Adrenal gland (tissue), 12 donors: ENCODE measurements around the gene EVI5L. TPM values are rescaled to one million over a fixed set of nuclear protein-coding genes. Genes with fewer than 3 reads are reported as not detected.
"Not testable (repeated sequence)": the region's sequence is repeated elsewhere in the genome, so short reads cannot be mapped to it uniquely, and the experiment has no call there.

ENCODE experiments used
- DNase-seq, 7 donors: peaks; one replicate each; pipeline ENCODE4 v3.0.0-alpha.2; 2019 to 2020
- H3K27ac ChIP-seq, 5 donors: fragments of 200-600 bp; sonication (generic) in 4 of 5; 1 replicate in 3 of 5; 2 replicates in 2 of 5; pipeline versions ENCODE4 v1.5.1 to v1.8.0; 2016 to 2020; ENCODE audit warnings: mild to moderate bottlenecking in 1 of 5
- H3K27me3 ChIP-seq: fragments of 200-600 bp; 2 replicates; pipeline ENCODE4 v1.8.0; 2021
- H3K36me3 ChIP-seq, 2 donors: fragments of 200-600 bp; replicated peaks in 1 of 2; 1 replicate in 1 of 2; 2 replicates in 1 of 2; pipeline versions ENCODE4 v1.5.1 to v1.8.0; 2018 to 2022
- H3K4me1 ChIP-seq, 2 donors: fragments of 200-600 bp; replicated peaks in 1 of 2; 1 replicate in 1 of 2; 2 replicates in 1 of 2; pipeline versions ENCODE4 v1.5.1 to v1.8.0; 2018 to 2021
- H3K4me3 ChIP-seq, 4 donors: fragments of 200-600 bp; sonication (generic) in 3 of 4; one replicate each; pipeline ENCODE4 v1.5.1; 2016 to 2018
- H3K9me3 ChIP-seq, 3 donors: fragments of 200-600 bp; sonication (generic) in 1 of 3; replicated peaks in 1 of 3; 1 replicate in 2 of 3; 2 replicates in 1 of 3; pipeline versions ENCODE4 v1.5.1 to v1.8.0; 2016 to 2021
- POLR2A ChIP-seq, 2 donors: fragments of 450-650 bp; IDR thresholded peaks; one replicate each; pipeline ENCODE4 v1.6.1; 2017; ENCODE audit warnings: antibody characterized with exemption in 2 of 2, mild to moderate bottlenecking in 2 of 2, moderate library complexity in 1 of 2
- WGBS, 4 donors: extraction: QIAGEN DNeasy Blood & Tissue Kit in 2 of 4; methylation state at CpG; one replicate each; pipeline versions ENCODE4 v1.1.5 to v1.1.7; 2013 to 2017; 5-methylcytosine and 5-hydroxymethylcytosine counted together
- intact Hi-C, 2 donors: fragments of 100-400 bp; cut with DNase I; formaldehyde crosslinking; loops; one replicate each; pipeline versions ENCODE4 v1.14.1 to v1.15.0; 2022 to 2023
- polyA plus RNA-seq, 3 donors: library from polyadenylated mRNA; stranded (reverse); fragments of 200-250 nt in 2 of 3; fragments of 350-450 nt in 1 of 3; fragmentation: Illumina TruSeq in 1 of 3; extraction: RNeasy Lipid Tissue Mini Kit (QIAGEN cat#74804) in 1 of 3; gene quantifications; one replicate each; pipeline ENCODE4 v1.2.3, GENCODE V29; 2013 to 2014
- total RNA-seq, 9 donors: library from RNA; depleted of rRNA in 4 of 9; stranded (reverse); fragments of >200 nt in 4 of 9; fragments of 120-200 nt in 1 of 9; fragmentation: NEBNext Ultra II Directional in 1 of 9; extraction: Animal tissue kit (Norgen Biotek cat#: 25700) in 1 of 9; gene quantifications; one replicate each; pipeline versions ENCODE4 v1.1.0 to v1.2.4, GENCODE V29; 2013 to 2023
- TF ChIP-seq, protein P1 (sequence below), 6 experiments: fragments of 450-650 bp in 4 of 6; fragments of 200-600 bp in 2 of 6; sonication (generic) in 1 of 6; IDR thresholded peaks; 1 replicate in 5 of 6; 2 replicates in 1 of 6; pipeline versions ENCODE4 v1.5.1 to v1.8.0; 2016 to 2021; ENCODE audit warnings: antibody characterized with exemption in 6 of 6, mild to moderate bottlenecking in 2 of 6, moderate library complexity in 1 of 6
- donor health status: healthy with polysubstance abuse.
- donor health status: Bipolar disorder and iron deficiency.
- donor health status: DM: yes; HTN: yes; CAD: no.
- donor health status: DM: no; HTN: no; CAD: no.
- donor health status: DM: no; HTN: no; CAD: no.
- donor health status: DM: yes; HTN: yes; CAD: no.

Gene EVI5L
- total and polyA plus RNA-seq, 12 donors, result 8.8 to 22.2 (median 20.5) TPM

DNA sequence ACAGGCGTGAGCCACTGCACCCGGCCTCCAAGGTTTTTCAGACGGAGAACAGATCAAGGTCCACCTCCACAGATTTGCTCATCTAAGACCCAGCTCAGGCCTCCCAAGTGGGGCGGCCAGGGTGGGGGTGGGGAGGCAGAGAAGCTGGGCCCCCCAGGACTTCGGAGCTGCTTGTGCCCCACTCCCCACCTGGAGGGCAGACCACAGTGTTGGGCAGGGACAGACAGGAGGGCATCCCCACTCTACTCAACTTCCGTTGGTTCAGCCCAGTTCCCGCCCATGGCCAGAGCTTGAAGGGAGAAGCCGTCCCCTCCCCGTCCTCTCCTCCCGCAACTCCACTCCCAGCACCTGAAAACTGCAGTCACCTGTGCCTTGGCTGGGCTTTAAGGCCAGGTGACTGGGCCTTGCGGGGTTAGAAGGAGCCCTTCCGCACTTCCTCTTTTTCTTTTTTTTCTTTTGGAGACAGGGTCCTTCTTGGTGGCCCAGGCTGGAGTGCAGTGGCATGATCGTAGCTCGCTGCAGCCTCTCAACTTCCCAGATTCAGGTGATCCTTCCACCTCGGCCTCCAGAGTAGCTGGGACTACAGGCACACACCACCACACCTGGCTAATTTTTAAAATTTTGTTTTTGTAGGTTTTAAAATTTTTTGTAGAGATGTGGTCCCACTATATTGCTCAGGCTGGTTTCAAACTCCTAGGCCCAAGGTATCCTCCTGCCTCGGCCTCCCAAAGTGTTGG is 57.6 kb downstream of the EVI5L start:
- Histone ChIP-seq H3K4me3 (no peak overlapping the region), H3K27ac (no peak overlapping the region), H3K9me3 (no peaks in the 10 kb centered on the region), H3K36me3 (no peaks in the 10 kb centered on the region), H3K27me3 (no peaks in the 10 kb centered on the region), H3K4me1 (peaks cover 0 to 4% of the 10 kb centered on the region in 2 donors)
- 71 to 80% (median 78%) methylated on average over 15 to 16 of the region's 16 CpGs for WGBS, 4 donors
- intact Hi-C loops, result no loop called here
- no peak for DNase-seq
- TF ChIP-seq POLR2A (IDR thresholded peaks at IDR 0.05), result no peak
- TF ChIP-seq, protein P1, sequence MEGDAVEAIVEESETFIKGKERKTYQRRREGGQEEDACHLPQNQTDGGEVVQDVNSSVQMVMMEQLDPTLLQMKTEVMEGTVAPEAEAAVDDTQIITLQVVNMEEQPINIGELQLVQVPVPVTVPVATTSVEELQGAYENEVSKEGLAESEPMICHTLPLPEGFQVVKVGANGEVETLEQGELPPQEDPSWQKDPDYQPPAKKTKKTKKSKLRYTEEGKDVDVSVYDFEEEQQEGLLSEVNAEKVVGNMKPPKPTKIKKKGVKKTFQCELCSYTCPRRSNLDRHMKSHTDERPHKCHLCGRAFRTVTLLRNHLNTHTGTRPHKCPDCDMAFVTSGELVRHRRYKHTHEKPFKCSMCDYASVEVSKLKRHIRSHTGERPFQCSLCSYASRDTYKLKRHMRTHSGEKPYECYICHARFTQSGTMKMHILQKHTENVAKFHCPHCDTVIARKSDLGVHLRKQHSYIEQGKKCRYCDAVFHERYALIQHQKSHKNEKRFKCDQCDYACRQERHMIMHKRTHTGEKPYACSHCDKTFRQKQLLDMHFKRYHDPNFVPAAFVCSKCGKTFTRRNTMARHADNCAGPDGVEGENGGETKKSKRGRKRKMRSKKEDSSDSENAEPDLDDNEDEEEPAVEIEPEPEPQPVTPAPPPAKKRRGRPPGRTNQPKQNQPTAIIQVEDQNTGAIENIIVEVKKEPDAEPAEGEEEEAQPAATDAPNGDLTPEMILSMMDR (IDR thresholded peaks at IDR 0.05), result no peak

DNA sequence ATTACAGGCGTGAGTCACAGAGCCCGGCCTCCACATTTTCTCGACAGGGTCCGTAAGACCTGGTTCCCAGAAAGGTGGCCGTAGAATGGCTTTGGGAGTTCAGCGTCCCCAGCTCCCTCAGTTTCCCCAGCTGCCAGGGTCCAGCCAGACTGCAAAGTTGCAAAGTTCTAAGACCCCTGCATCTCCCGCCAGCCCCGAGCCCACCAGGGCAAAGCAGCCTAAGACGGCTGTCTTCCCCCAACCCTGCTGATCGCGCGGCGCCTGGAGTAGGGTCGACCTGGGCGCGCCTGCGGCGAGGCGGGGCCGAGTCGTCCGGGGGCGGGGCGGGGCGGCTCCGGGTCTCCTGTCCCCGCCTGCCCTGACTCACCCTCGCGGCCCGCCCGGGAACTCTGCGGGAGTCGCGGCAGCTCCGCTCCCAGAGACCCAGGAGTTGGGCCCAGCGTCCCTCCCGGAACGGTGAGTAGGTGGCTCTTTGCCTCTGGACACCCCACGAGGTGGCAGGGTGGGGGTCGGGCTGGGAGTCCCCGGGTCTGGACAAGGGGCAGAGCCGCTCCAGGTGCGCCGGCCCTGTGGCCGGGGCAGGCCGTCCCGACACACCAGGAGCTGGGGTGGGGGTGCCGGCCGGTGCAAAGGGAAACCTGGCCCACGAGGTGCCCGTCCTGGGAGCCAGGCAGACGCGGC is 58.3 kb downstream of the EVI5L start, which contains the start of gene LRRC8E:
TSS of gene LRRC8E (plus strand) at position 366 of the 681 bp plus-strand sequence. CDS start 7,094 bp downstream, outside the sequence.
- Histone ChIP-seq H3K36me3 (no peaks in the 10 kb centered on the region), H3K4me3 (peak within 1 kb of the TSS in 2 of 4 donors; percentile 33 to 74), H3K27me3 (no peaks in the 10 kb centered on the region), H3K27ac (peak within 1 kb of the TSS in 2 of 5 donors; percentile 67 to 71), H3K9me3 (no peaks in the 10 kb centered on the region), H3K4me1 (peaks cover 4% of the 10 kb centered on the region in 2 donors)
- intact Hi-C loops, result no loop called here
- DNase-seq, result peak in 6 of 7 donors; percentile 67 to 82 (median 74)
- WGBS, 4 donors, result 8 to 25% (median 13%) methylated on average over 15 to 53 of the region's 53 CpGs
- TF ChIP-seq, protein P1 (IDR thresholded peaks at IDR 0.05), result no peak
- TF ChIP-seq POLR2A (IDR thresholded peaks at IDR 0.05), result peak in 1 of 2 donors; percentile 73

DNA sequence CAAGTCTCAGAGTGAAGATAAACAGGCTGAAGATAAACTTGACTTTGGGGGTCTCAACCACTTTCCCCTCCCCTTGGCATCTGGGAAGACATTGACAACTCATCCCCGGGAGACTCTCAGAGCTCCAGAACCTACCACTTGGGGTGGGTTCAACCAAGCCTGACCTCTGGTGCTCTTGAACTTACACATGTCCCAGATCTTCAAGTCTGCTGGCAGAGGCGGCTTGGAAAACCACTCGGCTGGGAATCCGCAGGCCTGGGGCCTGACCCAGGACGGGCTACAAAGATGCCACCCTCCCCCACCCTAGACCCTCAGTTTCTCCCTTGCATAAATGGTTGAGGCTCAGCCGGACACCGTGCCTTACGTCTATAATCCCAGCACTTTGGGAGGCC is 58.8 kb downstream of the EVI5L start:
- TF ChIP-seq, protein P1 (IDR thresholded peaks at IDR 0.05), result no peak
- TF ChIP-seq POLR2A (IDR thresholded peaks at IDR 0.05), result no peak
- H3K4me1 ChIP-seq, result peaks cover 4 to 8% of the 10 kb centered on the region in 2 donors
- peak overlapping the region in 2 of 4 donors; percentile 33 to 74 for H3K4me3 ChIP-seq
- H3K27me3 ChIP-seq, result no peaks in the 10 kb centered on the region
- no peak for DNase-seq
- H3K9me3 ChIP-seq, result no peaks in the 10 kb centered on the region
- H3K36me3 ChIP-seq, result no peaks in the 10 kb centered on the region
- intact Hi-C loops, result no loop called here
- H3K27ac ChIP-seq, result peak overlapping the region in 2 of 5 donors; percentile 67 to 71
- 67 to 75% (median 70%) methylated on average over 7 to 8 of the region's 8 CpGs for WGBS, 4 donors

DNA sequence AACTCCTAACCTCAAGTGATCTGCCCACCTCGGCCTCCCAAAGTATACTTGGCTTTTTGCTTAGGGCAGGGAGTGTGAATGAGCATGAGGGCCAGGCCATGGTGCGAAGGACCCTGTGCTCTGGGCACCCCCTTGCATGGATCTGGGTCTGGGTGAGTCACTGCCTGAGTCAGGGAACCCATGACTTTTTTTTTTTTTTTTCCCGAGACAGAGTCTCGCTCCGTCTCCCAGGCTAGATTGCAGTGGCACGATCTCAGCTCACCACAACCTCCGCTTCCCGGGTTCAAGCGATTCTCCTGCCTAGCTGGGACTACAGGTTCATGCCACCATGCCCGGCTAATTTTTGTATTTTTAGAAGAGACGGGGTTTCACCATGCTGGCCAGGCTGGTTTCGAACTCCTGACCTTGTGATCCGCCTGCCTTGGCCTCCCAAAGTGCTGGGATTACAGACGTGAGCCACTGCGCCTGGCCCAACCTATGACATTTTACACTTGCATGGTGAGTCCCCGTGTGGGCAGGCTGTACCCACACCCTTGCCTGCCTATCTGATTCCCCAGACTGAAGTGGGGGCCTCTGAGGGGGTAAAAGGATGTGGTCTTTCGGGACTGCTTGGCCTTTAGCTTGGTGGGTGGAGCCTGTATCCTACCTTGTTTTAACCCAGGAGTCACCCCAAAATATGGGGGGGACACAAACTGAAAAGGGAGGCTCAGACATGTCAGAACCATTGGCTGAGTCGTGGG is 63.5 kb downstream of the EVI5L start:
- DNase-seq, result peak in 5 of 7 donors; percentile 59 to 75 (median 65)
- H3K4me1 ChIP-seq, H3K27me3 ChIP-seq, H3K9me3 ChIP-seq, H3K36me3 ChIP-seq, intact Hi-C loops: not testable (repeated sequence)
- WGBS, 4 donors, result 49 to 63% (median 53%) methylated on average over 16 to 18 of the region's 18 CpGs
- peak in 1 of 2 donors; percentile 47 for TF ChIP-seq POLR2A (IDR thresholded peaks at IDR 0.05)
- H3K4me3 ChIP-seq, result peak overlapping the region in 1 of 4 donors; percentile 26
- peak overlapping the region in 2 of 5 donors; percentile 5 to 70 for H3K27ac ChIP-seq
